Nephron (organoid): ENCODE measurements around the gene C19orf53.

Source experiments
- H3K27ac Mint-ChIP-seq, 3 experiments: 2 replicates each; pipeline ENCODE4 v1.8.0; 2020; ENCODE audit warnings: mixed read lengths in 3 of 3, mild to moderate bottlenecking in 2 of 3, moderate library complexity in 1 of 3
- H3K27me3 Mint-ChIP-seq: 2 replicates; pipeline ENCODE4 v1.8.0; 2021; ENCODE audit warnings: low read depth, mild to moderate bottlenecking, moderate library complexity, mixed read lengths
- H3K36me3 Mint-ChIP-seq: 2 replicates; pipeline ENCODE4 v1.8.0; 2020; ENCODE audit warnings: low read depth, mixed read lengths
- H3K4me1 Mint-ChIP-seq: 2 replicates; pipeline ENCODE4 v1.8.0; 2020; ENCODE audit warnings: mixed read lengths
- H3K4me3 Mint-ChIP-seq, 3 experiments: 2 replicates each; pipeline ENCODE4 v1.8.0; 2020; ENCODE audit warnings: mild to moderate bottlenecking in 3 of 3, mixed read lengths in 3 of 3, moderate library complexity in 2 of 3
- H3K9me3 Mint-ChIP-seq: 2 replicates; pipeline ENCODE4 v1.8.0; 2020; ENCODE audit warnings: mixed read lengths
- TF ChIP-seq, protein P1 (sequence below), 3 experiments: fragments of 200-600 bp; sonication (generic); IDR thresholded peaks; one replicate each; pipeline ENCODE4 v1.5.0; 2021; ENCODE audit warnings: antibody characterized with exemption in 3 of 3; ENCODE audit not compliant: unreplicated experiment in 3 of 3

C19orf53 gene

DNA sequence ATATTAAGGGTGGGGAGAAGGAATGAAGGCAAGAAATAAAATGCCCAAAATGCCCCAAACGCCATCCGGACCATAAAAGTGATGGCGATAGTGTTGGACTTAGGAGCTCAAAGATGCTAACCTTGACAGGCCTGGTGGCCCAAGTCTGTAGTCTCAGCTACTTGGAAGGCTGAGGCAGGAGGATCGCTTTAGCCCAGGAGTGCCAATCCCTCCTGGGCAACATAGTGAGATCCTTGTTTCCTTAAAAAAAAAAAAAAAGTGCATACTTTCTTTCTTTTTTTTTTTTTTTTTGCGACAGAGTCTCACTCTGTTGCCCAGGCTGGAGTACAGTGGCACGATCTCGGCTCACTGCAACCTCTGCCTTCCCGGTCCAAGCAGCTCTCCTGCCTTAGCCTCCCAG is 41.9 kb upstream of the C19orf53 start:
- peaks cover 4% of the 10 kb centered on the region for H3K36me3 Mint-ChIP-seq
- peak overlapping the region; percentile 31 to 94 (median 57) for H3K27ac Mint-ChIP-seq
- H3K4me3 Mint-ChIP-seq = peak overlapping the region; percentile 79 to 89 (median 86)
- no peaks in the 10 kb centered on the region for H3K27me3 Mint-ChIP-seq
- H3K9me3 Mint-ChIP-seq = no peaks in the 10 kb centered on the region
- TF ChIP-seq, protein P1, sequence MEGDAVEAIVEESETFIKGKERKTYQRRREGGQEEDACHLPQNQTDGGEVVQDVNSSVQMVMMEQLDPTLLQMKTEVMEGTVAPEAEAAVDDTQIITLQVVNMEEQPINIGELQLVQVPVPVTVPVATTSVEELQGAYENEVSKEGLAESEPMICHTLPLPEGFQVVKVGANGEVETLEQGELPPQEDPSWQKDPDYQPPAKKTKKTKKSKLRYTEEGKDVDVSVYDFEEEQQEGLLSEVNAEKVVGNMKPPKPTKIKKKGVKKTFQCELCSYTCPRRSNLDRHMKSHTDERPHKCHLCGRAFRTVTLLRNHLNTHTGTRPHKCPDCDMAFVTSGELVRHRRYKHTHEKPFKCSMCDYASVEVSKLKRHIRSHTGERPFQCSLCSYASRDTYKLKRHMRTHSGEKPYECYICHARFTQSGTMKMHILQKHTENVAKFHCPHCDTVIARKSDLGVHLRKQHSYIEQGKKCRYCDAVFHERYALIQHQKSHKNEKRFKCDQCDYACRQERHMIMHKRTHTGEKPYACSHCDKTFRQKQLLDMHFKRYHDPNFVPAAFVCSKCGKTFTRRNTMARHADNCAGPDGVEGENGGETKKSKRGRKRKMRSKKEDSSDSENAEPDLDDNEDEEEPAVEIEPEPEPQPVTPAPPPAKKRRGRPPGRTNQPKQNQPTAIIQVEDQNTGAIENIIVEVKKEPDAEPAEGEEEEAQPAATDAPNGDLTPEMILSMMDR (IDR thresholded peaks at IDR 0.05; ENCODE audit: unreplicated experiment in 3 of 3) = no peak
- peaks cover 6% of the 10 kb centered on the region for H3K4me1 Mint-ChIP-seq

DNA sequence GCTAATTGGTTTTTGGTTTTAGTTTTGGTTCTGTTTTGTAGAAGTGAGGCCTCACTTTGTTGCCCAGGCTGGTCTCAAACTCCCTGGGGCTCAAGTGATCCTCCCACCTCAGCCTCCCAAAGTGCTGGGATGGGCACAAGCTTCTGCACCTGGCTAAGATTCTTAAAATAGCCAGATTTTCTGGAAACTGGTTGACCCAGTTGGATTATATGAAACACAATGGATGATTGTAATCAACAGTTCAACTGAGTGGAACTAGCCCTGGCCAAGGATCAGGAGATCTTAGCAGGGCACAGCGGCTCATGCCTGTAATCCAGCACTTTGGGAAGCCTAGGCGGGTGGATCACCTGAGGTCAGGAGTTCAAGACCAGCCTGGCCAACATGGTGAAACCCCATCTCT is 39.5 kb upstream of the C19orf53 start:
- H3K9me3 Mint-ChIP-seq = no peaks in the 10 kb centered on the region
- H3K4me1 Mint-ChIP-seq = peaks cover 6% of the 10 kb centered on the region
- TF ChIP-seq, protein P1 (IDR thresholded peaks at IDR 0.05; ENCODE audit: unreplicated experiment in 3 of 3) = no peak
- no peak overlapping the region for H3K4me3 Mint-ChIP-seq
- no peak overlapping the region for H3K27ac Mint-ChIP-seq
- H3K36me3 Mint-ChIP-seq = peaks cover 8% of the 10 kb centered on the region
- H3K27me3 Mint-ChIP-seq = no peaks in the 10 kb centered on the region

DNA sequence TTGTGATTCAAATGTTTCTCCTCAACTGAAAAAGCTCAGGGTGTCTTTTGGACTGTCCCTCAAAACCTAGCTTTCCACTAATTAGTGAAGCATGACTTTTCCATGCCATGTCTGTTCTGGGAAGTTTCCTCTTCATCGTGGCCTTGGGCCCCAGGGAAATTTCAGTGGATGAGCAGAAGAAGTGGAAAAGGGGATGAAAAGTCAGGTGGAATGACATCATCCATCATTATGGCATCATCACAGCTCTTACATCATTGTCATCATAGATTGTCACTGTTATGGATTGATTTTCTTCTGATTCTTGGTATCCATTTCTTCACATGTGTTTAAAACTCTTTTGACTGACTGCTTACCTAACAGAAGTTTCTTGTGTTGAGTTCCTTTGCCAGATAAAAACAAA is 36.2 kb upstream of the C19orf53 start:
- Mint-ChIP-seq H3K4me3 (no peak overlapping the region), H3K9me3 (no peaks in the 10 kb centered on the region), H3K4me1 (no peaks in the 10 kb centered on the region), H3K27ac (no peak overlapping the region), H3K27me3 (no peaks in the 10 kb centered on the region), H3K36me3 (peaks cover 24% of the 10 kb centered on the region)
- TF ChIP-seq, protein P1 (IDR thresholded peaks at IDR 0.05; ENCODE audit: unreplicated experiment in 3 of 3) = no peak

DNA sequence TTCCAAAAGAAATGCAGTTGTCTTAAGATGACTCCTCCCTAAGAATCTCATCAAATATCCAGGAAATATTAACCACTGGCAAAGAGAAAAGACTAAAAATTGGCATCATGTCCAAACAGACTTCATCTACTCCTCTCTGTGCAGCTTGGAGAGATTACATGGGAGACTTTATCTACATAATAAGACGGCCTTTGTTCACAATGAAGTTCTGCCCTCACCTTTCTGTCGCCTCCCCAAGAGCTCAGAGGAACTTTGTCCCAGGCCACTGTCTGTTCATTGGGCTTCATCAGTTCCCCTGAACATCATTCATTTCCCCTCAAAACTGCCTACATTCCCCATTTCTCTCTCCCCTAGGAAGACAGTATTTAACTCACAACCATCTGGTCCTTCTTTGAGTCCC is 32.4 kb upstream of the C19orf53 start:
- Mint-ChIP-seq H3K27ac (no peak overlapping the region), H3K4me3 (no peak overlapping the region), H3K4me1 (no peaks in the 10 kb centered on the region), H3K9me3 (no peaks in the 10 kb centered on the region), H3K36me3 (peaks cover 21% of the 10 kb centered on the region), H3K27me3 (no peaks in the 10 kb centered on the region)
- TF ChIP-seq, protein P1 (IDR thresholded peaks at IDR 0.05; ENCODE audit: unreplicated experiment in 3 of 3) = no peak

DNA sequence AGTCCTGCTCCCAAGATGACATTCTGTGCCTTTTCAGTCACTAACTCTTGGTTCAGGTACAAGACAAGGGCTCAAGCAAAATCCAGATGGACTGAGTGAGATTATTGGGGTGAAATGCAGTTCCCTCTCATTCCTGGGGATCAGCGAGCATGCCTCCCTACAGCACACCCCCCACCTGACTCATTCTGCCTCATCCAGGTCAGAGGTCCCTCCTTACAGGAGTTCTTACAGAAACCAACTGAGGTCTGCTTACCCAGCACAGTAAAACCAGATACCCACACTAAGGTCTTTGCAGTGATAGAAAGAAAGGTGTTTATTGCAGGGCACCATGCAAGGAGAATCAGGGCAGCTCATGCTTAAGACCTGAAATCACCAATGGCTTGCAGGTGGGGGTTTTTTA is 31.5 kb upstream of the C19orf53 start:
- Mint-ChIP-seq H3K9me3 (no peaks in the 10 kb centered on the region), H3K27me3 (no peaks in the 10 kb centered on the region), H3K27ac (peak overlapping the region in 2 of 3 experiments; percentile 46 to 78), H3K4me3 (no peak overlapping the region), H3K36me3 (peaks cover 21% of the 10 kb centered on the region), H3K4me1 (no peaks in the 10 kb centered on the region)
- TF ChIP-seq, protein P1 (IDR thresholded peaks at IDR 0.05; ENCODE audit: unreplicated experiment in 3 of 3) = no peak

DNA sequence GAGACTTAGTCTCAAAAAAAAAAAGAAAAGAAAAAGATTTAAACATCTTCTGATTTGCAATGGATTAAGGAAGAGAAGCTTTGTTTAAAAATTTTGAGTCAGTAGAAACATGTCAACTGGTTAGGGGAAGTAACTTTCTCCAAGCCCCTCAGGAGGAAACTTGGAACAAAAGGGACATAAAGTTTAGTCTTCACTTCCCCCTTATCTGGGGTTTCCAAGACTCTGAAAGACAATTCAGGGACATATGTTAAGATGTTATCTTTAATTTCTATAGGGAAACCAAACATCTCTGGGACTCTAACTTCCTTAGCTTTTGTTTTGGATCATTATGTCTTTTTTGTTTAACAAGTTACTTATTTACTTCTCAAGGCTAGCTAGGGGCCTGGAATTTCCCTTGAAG is 30.1 kb upstream of the C19orf53 start:
- Mint-ChIP-seq H3K4me1 (peaks cover 7% of the 10 kb centered on the region), H3K4me3 (no peak overlapping the region), H3K27me3 (no peaks in the 10 kb centered on the region), H3K27ac (peak overlapping the region in 2 of 3 experiments; percentile 69 to 82), H3K36me3 (peaks cover 21% of the 10 kb centered on the region), H3K9me3 (no peaks in the 10 kb centered on the region)
- TF ChIP-seq, protein P1 (IDR thresholded peaks at IDR 0.05; ENCODE audit: unreplicated experiment in 3 of 3) = no peak
